GM12878 (cell line): ENCODE data around the gene ARMC8. TPM values are rescaled to one million over a fixed set of nuclear protein-coding genes. Genes with fewer than 3 reads are reported as not detected.

Experiments
- ATAC-seq: fragments of 200-7000 bp; cut with Tn5 transposase; 3 replicates; pipeline ENCODE4 v1.9.1; 2020; ENCODE audit warnings: mild to moderate bottlenecking, moderate library complexity
- BruUV-seq: library from RNA; stranded (reverse); fragments of 400-500 nt; replicated peaks from 2 replicates; lab custom pipeline; 2021; lab: Mats Ljungman, UMichigan
- CTCF ChIA-PET: fragments of 300-600 bp; sonication (Branson Sonifier 250); formaldehyde crosslinking; extraction: SDS; loops from one replicate; lab custom pipeline; 2021; ENCODE audit warnings: inconsistent platforms; lab: Yijun Ruan, JAX
- POLR2A ChIA-PET: fragments of 350-600 bp; formaldehyde crosslinking; extraction: SDS; loops from one replicate; lab custom pipeline; 2021; ENCODE audit warnings: inconsistent platforms; lab: Charles Lee
- RAD21 ChIA-PET: fragments of 300-600 bp; sonication (Branson Sonifier 250); formaldehyde crosslinking; loops from one replicate; lab custom pipeline; 2023; ENCODE audit warnings: antibody characterized with exemption; ENCODE audit not compliant: unreplicated experiment; lab: Charles Lee
- SMC1A ChIA-PET: fragments of 300-600 bp; sonication (Branson Sonifier 250); formaldehyde crosslinking; loops from one replicate; lab custom pipeline; 2023; ENCODE audit not compliant: unreplicated experiment, uncharacterized antibody; lab: Charles Lee
- DNase-seq: peaks from one replicate; pipeline ENCODE4 v3.0.0-alpha.2; 2011; ENCODE audit warnings: low read depth, low spot score
- FAIRE-seq: peaks from 3 replicates; lab custom pipeline; 2011; peaks lifted over from hg19 to GRCh38; lab: Jason Lieb, UNC
- H2AFZ ChIP-seq: 2 replicates; pipeline ENCODE4 v1.6.0; 2011; ENCODE audit warnings: low read depth, low read length, control low read depth; ENCODE audit not compliant: control insufficient read depth
- H3K27ac ChIP-seq: 2 replicates; pipeline ENCODE4 v1.5.1; 2011; ENCODE audit warnings: control low read depth; ENCODE audit not compliant: control insufficient read depth, insufficient read depth
- H3K27me3 ChIP-seq, 2 experiments: replicated peaks in 1 of 2; 2 replicates each; pipeline versions ENCODE4 v1.6.0 to v1.6.1; 2011; ENCODE audit warnings: low read length in 1 of 2; ENCODE audit not compliant: control insufficient read depth in 2 of 2, insufficient read depth in 2 of 2
- H3K36me3 ChIP-seq, 2 experiments: 2 replicates each; pipeline ENCODE4 v1.5.1; 2011; ENCODE audit warnings: low read length in 1 of 2; ENCODE audit not compliant: control insufficient read depth in 2 of 2, insufficient read depth in 2 of 2
- H3K4me1 ChIP-seq: 2 replicates; pipeline ENCODE4 v1.6.1; 2011; ENCODE audit warnings: mild to moderate bottlenecking, low read length, moderate library complexity, mixed read lengths; ENCODE audit not compliant: control insufficient read depth, insufficient read depth
- H3K4me2 ChIP-seq: 2 replicates; pipeline ENCODE4 v1.6.0; 2011; ENCODE audit warnings: control low read depth; ENCODE audit not compliant: control insufficient read depth, insufficient read depth
- H3K4me3 ChIP-seq: fragments of 200-600 bp; sonication (generic); 2 replicates; pipeline ENCODE4 v1.5.1; 2016
- H3K79me2 ChIP-seq: 2 replicates; pipeline ENCODE4 v1.6.0; 2011; ENCODE audit warnings: low read length; ENCODE audit not compliant: control insufficient read depth, insufficient read depth
- H3K9ac ChIP-seq: 2 replicates; pipeline ENCODE4 v1.8.0; 2011; ENCODE audit warnings: low read length, control low read depth, mixed read lengths; ENCODE audit not compliant: control insufficient read depth, insufficient read depth
- H3K9me3 ChIP-seq: replicated peaks from 3 replicates; pipeline ENCODE4 v1.5.1; 2011; ENCODE audit warnings: mild to moderate bottlenecking, low read length; ENCODE audit not compliant: control insufficient read depth, insufficient read depth
- H4K20me1 ChIP-seq: 2 replicates; pipeline ENCODE4 v1.6.0; 2011; ENCODE audit not compliant: control insufficient read depth, insufficient read depth
- ATF3 ChIP-seq: IDR thresholded peaks from 2 replicates; pipeline ENCODE4 v1.6.1; 2011; ENCODE audit warnings: low read depth, mild to moderate bottlenecking, low read length, moderate library complexity, borderline replicate concordance; ENCODE audit errors: extremely low read depth
- ATF7 ChIP-seq: fragments of 450-650 bp; IDR thresholded peaks from 2 replicates; pipeline ENCODE4 v1.6.1; 2016; ENCODE audit warnings: low read depth, mild to moderate bottlenecking
- CBFB ChIP-seq: IDR thresholded peaks from 2 replicates; pipeline ENCODE4 v1.6.1; 2016; ENCODE audit warnings: antibody characterized with exemption, low read depth
- E2F4 ChIP-seq: IDR thresholded peaks from 2 replicates; pipeline ENCODE4 v1.6.1; 2012; ENCODE audit warnings: low read depth, low read length, improper control_type of control experiment
- EP300 ChIP-seq, 2 experiments: fragments of 150-350 bp in 1 of 2; IDR thresholded peaks; 2 replicates each; pipeline ENCODE4 v1.6.1; 2011 to 2012; ENCODE audit warnings: low read depth in 2 of 2, low read length in 2 of 2, borderline replicate concordance in 1 of 2, improper control_type of control experiment in 1 of 2, inconsistent platforms in 1 of 2; ENCODE audit not compliant: control insufficient read depth in 1 of 2
- FOS ChIP-seq: IDR thresholded peaks from 3 replicates; pipeline ENCODE4 v1.6.1; 2011; ENCODE audit warnings: borderline replicate concordance; ENCODE audit not compliant: insufficient read length; ENCODE audit errors: extremely low read depth
- MEF2A ChIP-seq: IDR thresholded peaks from 2 replicates; pipeline ENCODE4 v1.6.1; 2011; ENCODE audit warnings: low read depth, mild to moderate bottlenecking, low read length, moderate library complexity; ENCODE audit not compliant: insufficient read depth
- NKRF ChIP-seq: fragments of 450-650 bp; conservative IDR thresholded peaks from 2 replicates; pipeline ENCODE4 v1.6.1; 2017; ENCODE audit warnings: mild to moderate bottlenecking, moderate library complexity
- NR2C1 ChIP-seq: fragments of 450-650 bp; IDR thresholded peaks from 2 replicates; pipeline ENCODE4 v1.6.1; 2017; ENCODE audit warnings: antibody characterized with exemption, mild to moderate bottlenecking, moderate library complexity
- RBBP5 ChIP-seq: fragments of 200-600 bp; sonication (generic); conservative IDR thresholded peaks from 2 replicates; pipeline ENCODE4 v1.6.1; 2016
- SIX5 ChIP-seq: IDR thresholded peaks from 2 replicates; pipeline ENCODE4 v1.6.1; 2011; ENCODE audit warnings: mild to moderate bottlenecking, low read depth, low read length, moderate library complexity; ENCODE audit not compliant: severe bottlenecking
- SUZ12 ChIP-seq: fragments of 200-600 bp; sonication (generic); IDR thresholded peaks from one replicate; pipeline ENCODE4 v1.6.1; 2018; ENCODE audit warnings: antibody characterized with exemption, mild to moderate bottlenecking; ENCODE audit not compliant: unreplicated experiment
- ZBED1 ChIP-seq: IDR thresholded peaks from 2 replicates; pipeline ENCODE4 v1.6.1; 2016; ENCODE audit warnings: borderline replicate concordance
- WGBS: methylation state at CpG from one replicate; pipeline ENCODE4 v1.1.6; 2016; ENCODE audit warnings: low lambda C conversion rate; ENCODE audit not compliant: insufficient replicate concordance, insufficient coverage; ENCODE audit errors: missing lambda C conversion rate; 5-methylcytosine and 5-hydroxymethylcytosine counted together
- in situ Hi-C: fragments of 300-500 bp; cut with MboI; formaldehyde crosslinking; loops from 9 replicates; pipeline ENCODE4 v1.14.3; 2018; ENCODE audit warnings: mixed read lengths
- intact Hi-C: fragments of 100-400 bp; cut with micrococcal nuclease; formaldehyde crosslinking; loops from one replicate; pipeline ENCODE4 v1.14.2; 2022; ENCODE audit not compliant: unreplicated experiment
- polyA plus RNA-seq, 11 experiments: library from polyadenylated mRNA; depleted of rRNA in 4 of 11; unstranded in 6 of 11; stranded (reverse) in 5 of 11; fragments of >200 nt; fragmentation: Nextera tagmentation in 4 of 11; fragmentation: Illumina TruSeq in 1 of 11; extraction: Ambion mirVana in 4 of 11; extraction: Trizol in 1 of 11; gene quantifications; 1 replicate in 1 of 11; 2 replicates in 10 of 11; pipeline versions ENCODE4 v1.2.1 to v1.2.3, GENCODE V29; 2011 to 2016; ENCODE audit warnings: inconsistent platforms in 2 of 11, missing spikeins in 2 of 11, low read depth in 1 of 11
- total RNA-seq, 4 experiments: library from RNA; depleted of rRNA in 3 of 4; stranded (reverse); fragments of >200 nt in 3 of 4; fragmentation: Illumina TruSeq in 1 of 4; extraction: Trizol in 1 of 4; gene quantifications; 2 replicates each; pipeline versions ENCODE4 v1.2.1 to v1.2.3, GENCODE V29; 2013 to 2021

ARMC8 gene
- total and polyA plus RNA-seq, 10 of the 15 experiments (the other 5 are each of a cell fraction or from before 2014, with no cell fraction given): 29.8 to 93.4 (median 45.3) TPM

- H4K20me1 ChIP-seq: no peaks in the 10 kb centered on the region
- peaks cover 0 to 2% of the 10 kb centered on the region in 2 experiments; a peak in 1 of 4 replicates for H3K36me3 ChIP-seq
- no peak for TF ChIP-seq ATF7
- no peak for TF ChIP-seq E2F4
- no peak for TF ChIP-seq MEF2A
- no peak for TF ChIP-seq CBFB
- TF ChIP-seq FOS: no peak
- TF ChIP-seq ZBED1: no peak
- no peak for TF ChIP-seq NKRF
- TF ChIP-seq ATF3: no peak
- no peak for TF ChIP-seq NR2C1
- TF ChIP-seq EP300 (IDR thresholded peaks at IDR 0.05; ENCODE audit: borderline replicate concordance in 1 of 2, control insufficient read depth in 1 of 2, low read depth in 2 of 2, low read length in 2 of 2): no peak
- no peak for TF ChIP-seq RBBP5
- no peak for TF ChIP-seq SIX5
- TF ChIP-seq SUZ12: no peak
- intact Hi-C loops: loop anchor here (5.0 kb wide), 1 partner anchor 88 kb away; no protein-coding TSS in a partner anchor
- DNase-seq (no peak), FAIRE-seq (no peak), ATAC-seq (no peak)
- H2AFZ ChIP-seq: no peak overlapping the region
- no peaks in the 10 kb centered on the region for H3K27me3 ChIP-seq
- in situ Hi-C loops: no loop called here
- ChIA-PET SMC1A (interaction anchor here (1.3 to 1.7 kb wide), 4 partner anchors 13 to 80 kb away, joined by 3 to 4 read pairs (median 4); no protein-coding TSS in a partner anchor), RAD21 (no interaction called here), CTCF (interaction anchor here (0.9 to 1.8 kb wide), 5 partner anchors 11 to 100 kb away, joined by 3 to 7 read pairs (median 4); no protein-coding TSS in a partner anchor), POLR2A (no interaction called here)
- no peak overlapping the region for H3K27ac ChIP-seq
- BruUV-seq: no TSS peak
- H3K4me1 ChIP-seq: peaks cover 11% of the 10 kb centered on the region
- H3K9ac ChIP-seq: no peak overlapping the region
- H3K4me2 ChIP-seq: no peak overlapping the region
- H3K79me2 ChIP-seq: no peaks in the 10 kb centered on the region
- WGBS: 100% methylated on average over 2 of the region's 2 CpGs
- H3K9me3 ChIP-seq: no peaks in the 10 kb centered on the region
- H3K4me3 ChIP-seq: no peak overlapping the region
These were observed 83.1 kb downstream of the ARMC8 start for GRCh38 chr3:138270245-138270644.
